Measurements from ENCODE around the gene SLC10A3.

GRCh38 chrX:154515966-154516655 is 25.7 kb upstream of the SLC10A3 start, which contains the start of gene FAM3A:
- TF ChIP-seq GATA1 (IDR thresholded peaks at IDR 0.05; ENCODE audit: low read depth, low read length) (no peak), POLR2A (IDR thresholded peaks at IDR 0.05; ENCODE audit: low read length) (peak; percentile 82)

All from erythroblast (primary cell).